ENCODE results near the gene OR51I2. TPM values are rescaled to one million over a fixed set of nuclear protein-coding genes. Genes with fewer than 3 reads are reported as not detected.

OR51I2 gene
- total and polyA plus RNA-seq, 2 of the 13 experiments (the other 11 are each of a cell fraction or from before 2014, with no cell fraction given): not detected

DNA sequence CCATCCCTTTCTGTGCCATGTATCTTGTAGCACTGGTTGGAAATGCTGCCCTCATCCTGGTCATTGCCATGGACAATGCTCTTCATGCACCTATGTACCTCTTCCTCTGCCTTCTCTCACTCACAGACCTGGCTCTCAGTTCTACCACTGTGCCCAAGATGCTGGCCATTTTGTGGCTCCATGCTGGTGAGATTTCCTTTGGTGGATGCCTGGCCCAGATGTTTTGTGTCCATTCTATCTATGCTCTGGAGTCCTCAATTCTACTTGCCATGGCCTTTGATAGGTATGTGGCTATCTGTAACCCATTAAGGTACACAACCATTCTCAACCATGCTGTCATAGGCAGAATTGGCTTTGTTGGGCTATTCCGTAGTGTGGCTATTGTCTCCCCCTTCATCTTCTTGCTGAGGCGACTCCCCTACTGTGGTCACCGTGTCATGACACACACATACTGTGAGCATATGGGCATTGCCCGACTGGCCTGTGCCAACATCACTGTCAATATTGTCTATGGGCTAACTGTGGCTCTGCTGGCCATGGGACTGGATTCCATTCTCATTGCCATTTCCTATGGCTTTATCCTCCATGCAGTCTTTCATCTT is 39.8 kb downstream of the OR51I2 start (continued):
- TF ChIP-seq, protein P1, sequence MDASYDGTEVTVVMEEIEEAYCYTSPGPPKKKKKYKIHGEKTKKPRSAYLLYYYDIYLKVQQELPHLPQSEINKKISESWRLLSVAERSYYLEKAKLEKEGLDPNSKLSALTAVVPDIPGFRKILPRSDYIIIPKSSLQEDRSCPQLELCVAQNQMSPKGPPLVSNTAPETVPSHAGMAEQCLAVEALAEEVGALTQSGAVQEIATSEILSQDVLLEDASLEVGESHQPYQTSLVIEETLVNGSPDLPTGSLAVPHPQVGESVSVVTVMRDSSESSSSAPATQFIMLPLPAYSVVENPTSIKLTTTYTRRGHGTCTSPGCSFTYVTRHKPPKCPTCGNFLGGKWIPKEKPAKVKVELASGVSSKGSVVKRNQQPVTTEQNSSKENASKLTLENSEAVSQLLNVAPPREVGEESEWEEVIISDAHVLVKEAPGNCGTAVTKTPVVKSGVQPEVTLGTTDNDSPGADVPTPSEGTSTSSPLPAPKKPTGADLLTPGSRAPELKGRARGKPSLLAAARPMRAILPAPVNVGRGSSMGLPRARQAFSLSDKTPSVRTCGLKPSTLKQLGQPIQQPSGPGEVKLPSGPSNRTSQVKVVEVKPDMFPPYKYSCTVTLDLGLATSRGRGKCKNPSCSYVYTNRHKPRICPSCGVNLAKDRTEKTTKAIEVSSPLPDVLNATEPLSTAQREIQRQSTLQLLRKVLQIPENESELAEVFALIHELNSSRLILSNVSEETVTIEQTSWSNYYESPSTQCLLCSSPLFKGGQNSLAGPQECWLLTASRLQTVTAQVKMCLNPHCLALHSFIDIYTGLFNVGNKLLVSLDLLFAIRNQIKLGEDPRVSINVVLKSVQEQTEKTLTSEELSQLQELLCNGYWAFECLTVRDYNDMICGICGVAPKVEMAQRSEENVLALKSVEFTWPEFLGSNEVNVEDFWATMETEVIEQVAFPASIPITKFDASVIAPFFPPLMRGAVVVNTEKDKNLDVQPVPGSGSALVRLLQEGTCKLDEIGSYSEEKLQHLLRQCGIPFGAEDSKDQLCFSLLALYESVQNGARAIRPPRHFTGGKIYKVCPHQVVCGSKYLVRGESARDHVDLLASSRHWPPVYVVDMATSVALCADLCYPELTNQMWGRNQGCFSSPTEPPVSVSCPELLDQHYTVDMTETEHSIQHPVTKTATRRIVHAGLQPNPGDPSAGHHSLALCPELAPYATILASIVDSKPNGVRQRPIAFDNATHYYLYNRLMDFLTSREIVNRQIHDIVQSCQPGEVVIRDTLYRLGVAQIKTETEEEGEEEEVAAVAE (CRISPR knock-in tag; IDR thresholded peaks at IDR 0.05; ENCODE audit: borderline replicate concordance): no peak
- TF ChIP-seq ZNF446 (CRISPR knock-in tag; IDR thresholded peaks at IDR 0.05) (no peak), ZNF337 (CRISPR knock-in tag; IDR thresholded peaks at IDR 0.05; ENCODE audit: borderline replicate concordance, low read depth) (no peak), NCOA5 (CRISPR knock-in tag; IDR thresholded peaks at IDR 0.05) (no peak), ZNF598 (CRISPR knock-in tag; IDR thresholded peaks at IDR 0.05; ENCODE audit: borderline replicate concordance) (no peak)
- TF ChIP-seq, protein P2, sequence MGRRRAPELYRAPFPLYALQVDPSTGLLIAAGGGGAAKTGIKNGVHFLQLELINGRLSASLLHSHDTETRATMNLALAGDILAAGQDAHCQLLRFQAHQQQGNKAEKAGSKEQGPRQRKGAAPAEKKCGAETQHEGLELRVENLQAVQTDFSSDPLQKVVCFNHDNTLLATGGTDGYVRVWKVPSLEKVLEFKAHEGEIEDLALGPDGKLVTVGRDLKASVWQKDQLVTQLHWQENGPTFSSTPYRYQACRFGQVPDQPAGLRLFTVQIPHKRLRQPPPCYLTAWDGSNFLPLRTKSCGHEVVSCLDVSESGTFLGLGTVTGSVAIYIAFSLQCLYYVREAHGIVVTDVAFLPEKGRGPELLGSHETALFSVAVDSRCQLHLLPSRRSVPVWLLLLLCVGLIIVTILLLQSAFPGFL (CRISPR knock-in tag; IDR thresholded peaks at IDR 0.05): no peak

Data from HepG2 (cell line).